Liver (tissue), 9 donors: ENCODE results near the gene ADAMTS19. TPM values are rescaled to one million over a fixed set of nuclear protein-coding genes. Genes with fewer than 3 reads are reported as not detected.

ENCODE experiments used
- DNase-seq: peaks from one replicate; pipeline ENCODE4 v3.0.0-alpha.2; 2017; ENCODE audit warnings: low spot score
- H3K27ac ChIP-seq, 2 donors: one replicate each; pipeline ENCODE4 v1.7.0; 2013; ENCODE audit warnings: inconsistent platforms in 2 of 2, low read length in 2 of 2, control low read depth in 1 of 2, low read depth in 1 of 2, mild to moderate bottlenecking in 1 of 2
- H3K27me3 ChIP-seq, 4 donors: one replicate each; pipeline versions ENCODE4 v1.6.1 to v1.7.0; 2013; ENCODE audit warnings: low read length in 3 of 4, inconsistent platforms in 1 of 4, mild to moderate bottlenecking in 1 of 4, moderate library complexity in 1 of 4; ENCODE audit not compliant: control insufficient read depth in 4 of 4, insufficient read depth in 4 of 4
- H3K36me3 ChIP-seq, 4 donors: one replicate each; pipeline versions ENCODE4 v1.6.1 to v1.7.0; 2013; ENCODE audit warnings: low read length in 3 of 4, mild to moderate bottlenecking in 3 of 4, low read depth in 1 of 4, moderate library complexity in 1 of 4; ENCODE audit not compliant: control insufficient read depth in 4 of 4, insufficient read depth in 3 of 4
- H3K4me1 ChIP-seq, 4 donors: one replicate each; pipeline versions ENCODE4 v1.6.1 to v1.7.0; 2013; ENCODE audit warnings: low read length in 3 of 4, mild to moderate bottlenecking in 3 of 4, moderate library complexity in 1 of 4; ENCODE audit not compliant: control insufficient read depth in 4 of 4, insufficient read depth in 4 of 4
- H3K4me3 ChIP-seq, 3 donors: one replicate each; pipeline versions ENCODE4 v1.6.1 to v1.7.0; 2013; ENCODE audit warnings: low read length in 3 of 3, control low read depth in 1 of 3, low read depth in 1 of 3, mild to moderate bottlenecking in 1 of 3
- H3K9ac ChIP-seq, 2 donors: one replicate each; pipeline ENCODE4 v1.7.0; 2013; ENCODE audit warnings: low read length in 2 of 2, mild to moderate bottlenecking in 2 of 2, moderate library complexity in 2 of 2, control low read depth in 1 of 2, low read depth in 1 of 2
- H3K9me3 ChIP-seq, 4 donors: one replicate each; pipeline versions ENCODE4 v1.6.1 to v1.7.0; 2013; ENCODE audit warnings: low read length in 3 of 4; ENCODE audit not compliant: control insufficient read depth in 4 of 4
- ATF3 ChIP-seq: IDR thresholded peaks from 2 replicates; pipeline ENCODE4 v1.6.1; 2016; ENCODE audit warnings: antibody characterized with exemption
- EGR1 ChIP-seq, 2 donors: IDR thresholded peaks; 2 replicates each; pipeline ENCODE4 v1.6.1; 2016 to 2018; ENCODE audit warnings: antibody characterized with exemption in 2 of 2, low read depth in 2 of 2
- FOXA1 ChIP-seq: IDR thresholded peaks from 2 replicates; pipeline ENCODE4 v1.6.1; 2016; ENCODE audit warnings: antibody characterized with exemption
- FOXA2 ChIP-seq: IDR thresholded peaks from 2 replicates; pipeline ENCODE4 v1.6.1; 2016; ENCODE audit warnings: antibody characterized with exemption
- GABPA ChIP-seq, 2 donors: IDR thresholded peaks in 1 of 2; conservative IDR thresholded peaks in 1 of 2; 2 replicates each; pipeline ENCODE4 v1.6.1; 2016; ENCODE audit warnings: antibody characterized with exemption in 2 of 2, mild to moderate bottlenecking in 1 of 2, moderate library complexity in 1 of 2
- HNF4A ChIP-seq, 2 donors: conservative IDR thresholded peaks; 2 replicates each; pipeline ENCODE4 v1.6.1; 2016; ENCODE audit warnings: antibody characterized with exemption in 2 of 2, mild to moderate bottlenecking in 2 of 2
- HNF4G ChIP-seq: IDR thresholded peaks from 2 replicates; pipeline ENCODE4 v1.6.1; 2016; ENCODE audit warnings: antibody characterized with exemption
- JUND ChIP-seq, 2 donors: IDR thresholded peaks; 2 replicates each; pipeline ENCODE4 v1.6.1; 2016; ENCODE audit warnings: antibody characterized with exemption in 2 of 2
- NR2F2 ChIP-seq: IDR thresholded peaks from 2 replicates; pipeline ENCODE4 v1.6.1; 2016; ENCODE audit warnings: antibody characterized with exemption
- RAD21 ChIP-seq, 2 donors: IDR thresholded peaks; 2 replicates each; pipeline ENCODE4 v1.6.1; 2016; ENCODE audit warnings: antibody characterized with exemption in 2 of 2, mild to moderate bottlenecking in 2 of 2
- REST ChIP-seq: IDR thresholded peaks from 2 replicates; pipeline ENCODE4 v1.6.1; 2016; ENCODE audit warnings: antibody characterized with exemption, mild to moderate bottlenecking
- RXRA ChIP-seq, 2 donors: IDR thresholded peaks; 2 replicates each; pipeline ENCODE4 v1.6.1; 2017 to 2018; ENCODE audit warnings: antibody characterized with exemption in 2 of 2, mild to moderate bottlenecking in 1 of 2
- TAF1 ChIP-seq: conservative IDR thresholded peaks from 2 replicates; pipeline ENCODE4 v1.6.1; 2016; ENCODE audit warnings: antibody characterized with exemption, mild to moderate bottlenecking
- ZBTB33 ChIP-seq: IDR thresholded peaks from 2 replicates; pipeline ENCODE4 v1.6.1; 2016; ENCODE audit warnings: antibody characterized with exemption
- WGBS: extraction: QIAGEN DNeasy Blood & Tissue Kit; methylation state at CpG from one replicate; pipeline ENCODE4 v1.1.7; 2013; 5-methylcytosine and 5-hydroxymethylcytosine counted together
- polyA plus RNA-seq, 2 donors: library from polyadenylated mRNA; stranded (reverse) in 1 of 2; unstranded in 1 of 2; fragments of 200-250 nt in 1 of 2; fragments of >200 nt in 1 of 2; fragmentation: Nextera tagmentation in 1 of 2; extraction: Ambion mirVana in 1 of 2; gene quantifications; one replicate each; pipeline versions ENCODE4 v1.2.1 to v1.2.3, GENCODE V29; 2013 to 2015
- total RNA-seq, 2 donors: library from RNA; depleted of rRNA; stranded (reverse); fragments of >200 nt; gene quantifications; one replicate each; pipeline ENCODE4 v1.2.3, GENCODE V29; 2014
- donor health status: healthy.
- donor health status: healthy.
- donor health status: healthy.
- donor health status: healthy.
- donor health status: healthy.

ADAMTS19 gene
- total RNA-seq (under 1 TPM in 1 of 2 donors, not detected in 1; 0.09 TPM), polyA plus RNA-seq (not detected)

- Histone ChIP-seq H3K4me3 (peak within 1 kb of the TSS in 2 of 3 donors; percentile 24 to 39), H3K36me3 (no peaks in the 10 kb centered on the region), H3K27ac (no peak within 1 kb of the TSS), H3K4me1 (peaks cover 6 to 23% (median 17%) of the 10 kb centered on the region in 4 donors), H3K9ac (no peak within 1 kb of the TSS), H3K27me3 (peaks cover 0 to 13% (median 6%) of the 10 kb centered on the region in 4 donors), H3K9me3 (no peaks in the 10 kb centered on the region)
- no peak for TF ChIP-seq FOXA1
- TF ChIP-seq ZBTB33: no peak
- TF ChIP-seq RXRA (IDR thresholded peaks at IDR 0.05): no peak
- TF ChIP-seq TAF1: no peak
- TF ChIP-seq HNF4A (conservative IDR thresholded peaks at IDR 0.05): no peak
- TF ChIP-seq FOXA2: no peak
- no peak for TF ChIP-seq ATF3
- TF ChIP-seq NR2F2: no peak
- no peak for TF ChIP-seq JUND (IDR thresholded peaks at IDR 0.05)
- TF ChIP-seq GABPA (IDR thresholded peaks at IDR 0.05 in 1 of 2, conservative IDR thresholded peaks at IDR 0.05 in 1 of 2): no peak
- TF ChIP-seq HNF4G: no peak
- TF ChIP-seq EGR1 (IDR thresholded peaks at IDR 0.05; ENCODE audit: low read depth in 2 of 2): no peak
- TF ChIP-seq REST: no peak
- TF ChIP-seq RAD21 (IDR thresholded peaks at IDR 0.05): no peak
- DNase-seq: no peak
- 2% methylated on average over 75 of the region's 75 CpGs for WGBS
These were observed at the start of gene ADAMTS19 for GRCh38 chr5:129459777-129460671. ADAMTS19 (plus strand) TSS chr5:129460298; CDS start chr5:129460392, 94 bp downstream.

- no peak for TF ChIP-seq RXRA (IDR thresholded peaks at IDR 0.05)
- Histone ChIP-seq H3K27ac (no peak overlapping the region), H3K36me3 (no peaks in the 10 kb centered on the region), H3K27me3 (no peaks in the 10 kb centered on the region), H3K9ac (no peak overlapping the region), H3K4me3 (no peak overlapping the region), H3K9me3 (peaks cover 0 to 2% (median 0%) of the 10 kb centered on the region in 4 donors), H3K4me1 (no peaks in the 10 kb centered on the region)
- no peak for DNase-seq
- 19% methylated on average over 5 of the region's 5 CpGs for WGBS
These were observed 49.6 kb upstream of the ADAMTS19 start for GRCh38 chr5:129410488-129410887.
